ENCODE results near the gene SPA17. TPM values are rescaled to one million over a fixed set of nuclear protein-coding genes. Genes with fewer than 3 reads are reported as not detected.

SPA17 gene
- total RNA-seq, 1 donor from 2014 or later, result 6.2 TPM

GRCh38 chr11:124736736-124737135, 63.0 kb downstream of the SPA17 start:
- no peaks in the 10 kb centered on the region for H3K9me3 ChIP-seq (ENCODE audit: insufficient read depth, low read depth, low read length)
- Mint-ChIP-seq H3K36me3 (ENCODE audit: low read depth, unreplicated experiment) (no peaks in the 10 kb centered on the region), H3K27me3 (ENCODE audit: low read depth, unreplicated experiment) (peaks cover 67% of the 10 kb centered on the region), H3K4me3 (ENCODE audit: unreplicated experiment) (no peak overlapping the region), H3K4me1 (ENCODE audit: low read depth, unreplicated experiment) (peaks cover 7% of the 10 kb centered on the region), H3K9me3 (ENCODE audit: unreplicated experiment) (no peaks in the 10 kb centered on the region), H3K27ac (ENCODE audit: unreplicated experiment) (no peak overlapping the region)
- DNase-seq (ENCODE audit: low read depth) (no peak), FAIRE-seq (no peak)
- no peak overlapping the region for H3K4me3 ChIP-seq (ENCODE audit: insufficient read depth, low read depth, low read length)
- H3K27ac ChIP-seq (ENCODE audit: low read depth, low read length), result no peak overlapping the region
- H3K79me2 ChIP-seq (ENCODE audit: insufficient read depth, low read length), result no peaks in the 10 kb centered on the region
- no peak overlapping the region for H2AFZ ChIP-seq (ENCODE audit: low read depth, low read length)
- H3K4me2 ChIP-seq (ENCODE audit: low read length), result no peak overlapping the region
- no peaks in the 10 kb centered on the region for H4K20me1 ChIP-seq (ENCODE audit: insufficient read depth, low read length)
- peaks cover 9% of the 10 kb centered on the region for H3K27me3 ChIP-seq (ENCODE audit: insufficient read depth, low read length)
- H3K9ac ChIP-seq (ENCODE audit: low read length), result no peak overlapping the region
- H3K36me3 ChIP-seq (ENCODE audit: insufficient read depth, low read length), result no peaks in the 10 kb centered on the region
- H3K4me1 ChIP-seq (ENCODE audit: insufficient read depth, low read length), result peaks cover 5% of the 10 kb centered on the region
- no peak for TF ChIP-seq EZH2 (IDR thresholded peaks at IDR 0.05; ENCODE audit: insufficient read depth, low read length)
- TF ChIP-seq CTCF (IDR thresholded peaks at IDR 0.05; ENCODE audit: insufficient read depth, low read depth, low read length), result no peak

DNA sequence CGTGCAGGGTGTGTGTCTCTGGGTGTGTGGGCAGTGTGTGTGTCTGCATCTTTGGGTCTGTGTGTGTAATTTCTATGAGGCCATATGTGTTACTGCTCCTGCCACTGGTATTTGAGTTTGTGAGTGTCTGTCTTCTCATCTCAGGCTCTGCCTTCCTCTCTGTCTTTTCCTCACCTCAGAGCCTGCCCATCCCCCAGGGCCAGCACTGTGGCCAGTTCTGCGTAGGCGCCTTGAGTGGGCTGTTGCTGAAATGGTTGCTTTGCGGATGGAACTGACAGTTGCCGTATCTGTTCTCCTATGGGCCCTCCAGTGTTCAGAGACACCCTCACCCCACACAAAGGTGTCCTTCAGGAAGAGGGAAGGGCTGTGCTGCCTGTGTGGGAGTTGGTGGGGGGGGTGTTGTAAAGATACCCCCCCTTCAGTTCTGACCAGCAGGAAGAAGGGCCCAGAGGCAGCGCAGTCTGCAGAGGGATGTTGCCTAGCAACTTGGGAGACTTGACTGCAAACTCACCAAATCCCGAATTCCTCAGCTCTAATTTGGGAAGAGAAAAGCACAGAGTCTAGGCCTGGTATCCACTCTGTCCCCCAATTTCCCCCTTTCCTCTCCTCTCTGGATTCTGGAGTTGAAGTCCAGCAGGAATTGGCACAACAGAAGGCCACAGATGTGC, 64.1 kb downstream of the SPA17 start:
- Histone ChIP-seq H3K36me3 (ENCODE audit: insufficient read depth, low read length) (no peaks in the 10 kb centered on the region), H3K27ac (ENCODE audit: low read depth, low read length) (no peak overlapping the region), H3K27me3 (ENCODE audit: insufficient read depth, low read length) (peaks cover 12% of the 10 kb centered on the region), H3K9ac (ENCODE audit: low read length) (no peak overlapping the region), H3K9me3 (ENCODE audit: insufficient read depth, low read depth, low read length) (no peaks in the 10 kb centered on the region), H3K4me1 (ENCODE audit: insufficient read depth, low read length) (peaks cover 5% of the 10 kb centered on the region), H3K79me2 (ENCODE audit: insufficient read depth, low read length) (no peaks in the 10 kb centered on the region), H3K4me3 (ENCODE audit: insufficient read depth, low read depth, low read length) (no peak overlapping the region), H3K4me2 (ENCODE audit: low read length) (no peak overlapping the region), H4K20me1 (ENCODE audit: insufficient read depth, low read length) (peaks cover 2% of the 10 kb centered on the region), H2AFZ (ENCODE audit: low read depth, low read length) (no peak overlapping the region)
- Mint-ChIP-seq H3K4me1 (ENCODE audit: low read depth, unreplicated experiment) (peaks cover 7% of the 10 kb centered on the region), H3K27me3 (ENCODE audit: low read depth, unreplicated experiment) (peaks cover 72% of the 10 kb centered on the region), H3K4me3 (ENCODE audit: unreplicated experiment) (no peak overlapping the region), H3K27ac (ENCODE audit: unreplicated experiment) (no peak overlapping the region), H3K9me3 (ENCODE audit: unreplicated experiment) (no peaks in the 10 kb centered on the region), H3K36me3 (ENCODE audit: low read depth, unreplicated experiment) (no peaks in the 10 kb centered on the region)
- DNase-seq (ENCODE audit: low read depth), result no peak
- TF ChIP-seq EZH2 (IDR thresholded peaks at IDR 0.05; ENCODE audit: insufficient read depth, low read length), result no peak
- no peak for TF ChIP-seq CTCF (IDR thresholded peaks at IDR 0.05; ENCODE audit: insufficient read depth, low read depth, low read length)
- no peak for FAIRE-seq

Measured in astrocyte (in vitro differentiated cells and primary cell).